Right ventricle myocardium inferior (tissue), 1 donor: ENCODE data around the gene IFFO2. TPM values are rescaled to one million over a fixed set of nuclear protein-coding genes. Genes with fewer than 3 reads are reported as not detected.

ENCODE experiments used
- ATAC-seq: fragments of 200-7000 bp; cut with Tn5 transposase; one replicate; pipeline ENCODE4 v1.9.1; 2020; ENCODE audit warnings: mild to moderate bottlenecking, moderate library complexity
- DNase-seq: peaks from one replicate; pipeline ENCODE4 v3.0.0; 2021; ENCODE audit errors: missing footprints
- intact Hi-C: fragments of 100-400 bp; cut with DNase I; formaldehyde crosslinking; loops from one replicate; pipeline ENCODE4 v1.11.0; 2022
- total RNA-seq: library from RNA; stranded (reverse); fragmentation: NEBNext Ultra II Directional; extraction: Animal tissue kit (Norgen Biotek cat#: 25700); gene quantifications from one replicate; pipeline ENCODE4 v1.2.1, GENCODE V29; 2021
- donor health status: DM: no; HTN: yes; CAD: no; lungs with severe emphysema.

Gene IFFO2
- total RNA-seq, 1 donor from 2014 or later = 5.2 TPM

- peak; percentile 53 for DNase-seq
- ATAC-seq = no peak
- intact Hi-C loops = no loop called here
Observed at GRCh38 chr1:18886003-18886335, 70.5 kb downstream of the IFFO2 start.

GRCh38 chr1:18885311-18886002 lies 71.0 kb downstream of the IFFO2 start:
- peak; percentile 62 for DNase-seq
- intact Hi-C loops = no loop called here
- no peak for ATAC-seq

- ATAC-seq = no peak
- intact Hi-C loops = loop anchor here (5.0 kb wide), 1 partner anchor 203 kb away; no protein-coding TSS in a partner anchor
- DNase-seq = peak; percentile 25
Observed at GRCh38 chr1:18884727-18885126, 71.7 kb downstream of the IFFO2 start.

- ATAC-seq (no peak), DNase-seq (no peak)
- intact Hi-C loops = loop anchor here (5.0 kb wide), 1 partner anchor 203 kb away; no protein-coding TSS in a partner anchor
Observed at GRCh38 chr1:18884419-18884717, 72.1 kb downstream of the IFFO2 start.

GRCh38 chr1:18883636-18884418 lies 72.6 kb downstream of the IFFO2 start:
- intact Hi-C loops = loop anchor here (5.0 kb wide), 1 partner anchor 203 kb away; no protein-coding TSS in a partner anchor
- ATAC-seq = peak; percentile 51
- DNase-seq = peak; percentile 83

- intact Hi-C loops = loop anchor here (5.0 kb wide), 1 partner anchor 204 kb away; no protein-coding TSS in a partner anchor
- ATAC-seq (no peak), DNase-seq (no peak)
Observed at GRCh38 chr1:18883079-18883478, 73.4 kb downstream of the IFFO2 start.

GRCh38 chr1:18882486-18882885 lies 74.0 kb downstream of the IFFO2 start:
- no peak for ATAC-seq
- intact Hi-C loops = loop anchor here (5.0 kb wide), 1 partner anchor 205 kb away; no protein-coding TSS in a partner anchor
- DNase-seq = no peak

- ATAC-seq = no peak
- intact Hi-C loops = loop anchor here (5.0 kb wide), 1 partner anchor 205 kb away; no protein-coding TSS in a partner anchor
Observed at GRCh38 chr1:18881642-18882431, 74.6 kb downstream of the IFFO2 start.

GRCh38 chr1:18881164-18881563 lies 75.3 kb downstream of the IFFO2 start:
- DNase-seq (no peak), ATAC-seq (no peak)
- intact Hi-C loops = loop anchor here (5.0 kb wide), 1 partner anchor 206 kb away; no protein-coding TSS in a partner anchor

More at GRCh38 chr1:18881642-18882431, 74.6 kb downstream of the IFFO2 start:
- DNase-seq = no peak

- ATAC-seq = no peak
- DNase-seq = no peak
- intact Hi-C loops = loop anchor here (5.0 kb wide), 1 partner anchor 207 kb away; no protein-coding TSS in a partner anchor
Observed at GRCh38 chr1:18880585-18880984, 75.9 kb downstream of the IFFO2 start.

- DNase-seq = no peak
- no peak for ATAC-seq
- intact Hi-C loops = loop anchor here (5.0 kb wide), 1 partner anchor 207 kb away; no protein-coding TSS in a partner anchor
Observed at GRCh38 chr1:18879791-18880309, 76.6 kb downstream of the IFFO2 start.

GRCh38 chr1:18879215-18879790 lies 77.2 kb downstream of the IFFO2 start:
- ATAC-seq (no peak), DNase-seq (no peak)
- intact Hi-C loops = no loop called here

GRCh38 chr1:18878538-18879214 lies 77.8 kb downstream of the IFFO2 start:
- no peak for DNase-seq
- intact Hi-C loops = no loop called here
- ATAC-seq = no peak

- DNase-seq (no peak), ATAC-seq (no peak)
- intact Hi-C loops = no loop called here
Observed at GRCh38 chr1:18877282-18877681, 79.2 kb downstream of the IFFO2 start.

GRCh38 chr1:18876210-18876609 lies 80.3 kb downstream of the IFFO2 start:
- no peak for DNase-seq
- intact Hi-C loops = no loop called here
- ATAC-seq = no peak

GRCh38 chr1:18875796-18876128 lies 80.7 kb downstream of the IFFO2 start:
- ATAC-seq (no peak), DNase-seq (no peak)
- intact Hi-C loops = loop anchor here (2.0 kb wide), 1 partner anchor 279 kb away; no protein-coding TSS in a partner anchor

GRCh38 chr1:18875107-18875795 lies 81.2 kb downstream of the IFFO2 start:
- DNase-seq = peak; percentile 82
- ATAC-seq = peak; percentile 65
- intact Hi-C loops = loop anchor here (2.0 kb wide), 1 partner anchor 278 kb away; no protein-coding TSS in a partner anchor
